Activated CD8-positive, alpha-beta T cell treated with anti-CD3 and anti-CD28 coated beads for 36 hours (primary cell): ENCODE measurements around the gene POTEG. TPM values are rescaled to one million over a fixed set of nuclear protein-coding genes. Genes with fewer than 3 reads are reported as not detected.
"Not testable (repeated sequence)": the region's sequence is repeated elsewhere in the genome, so short reads cannot be mapped to it uniquely, and the experiment has no call there.

Experiments
- ATAC-seq: fragments of 200-7000 bp; cut with Tn5 transposase; one replicate; pipeline ENCODE4 v1.10.0; 2021; ENCODE audit warnings: mild to moderate bottlenecking, moderate library complexity
- CTCF ChIA-PET: fragments of 350-600 bp; sonication (Branson Sonifier 250); formaldehyde crosslinking; loops from one replicate; lab custom pipeline; 2021; ENCODE audit warnings: antibody characterized with exemption; lab: Charles Lee
- POLR2A ChIA-PET: fragments of 350-600 bp; sonication (Branson Sonifier 250); formaldehyde crosslinking; loops from one replicate; lab custom pipeline; 2021; ENCODE audit warnings: antibody characterized with exemption; lab: Charles Lee
- DNase-seq: peaks from one replicate; pipeline ENCODE4 v3.0.0-alpha.2; 2020
- H3K27ac Mint-ChIP-seq: one replicate; pipeline ENCODE4 v1.8.0; 2021; ENCODE audit warnings: mild to moderate bottlenecking, mixed read lengths
- H3K27me3 Mint-ChIP-seq: one replicate; pipeline ENCODE4 v1.8.0; 2021; ENCODE audit warnings: mixed read lengths
- H3K36me3 Mint-ChIP-seq: one replicate; pipeline ENCODE4 v1.8.0; 2021; ENCODE audit warnings: low read depth, mixed read lengths
- H3K4me1 Mint-ChIP-seq: one replicate; pipeline ENCODE4 v1.8.0; 2021; ENCODE audit warnings: low read depth, mixed read lengths
- H3K4me3 Mint-ChIP-seq: one replicate; pipeline ENCODE4 v1.8.0; 2021; ENCODE audit warnings: mild to moderate bottlenecking, moderate library complexity, mixed read lengths
- H3K9me3 Mint-ChIP-seq: one replicate; pipeline ENCODE4 v1.8.0; 2021; ENCODE audit warnings: mixed read lengths
- intact Hi-C: fragments of 100-400 bp; cut with micrococcal nuclease; formaldehyde crosslinking; loops from one replicate; pipeline ENCODE4 v1.10.0; 2022
- total RNA-seq, 2 experiments: library from RNA; stranded (reverse); gene quantifications; one replicate each; pipeline ENCODE4 v1.2.3, GENCODE V29; 2021

The POTEG gene
- not detected for total RNA-seq

- H3K4me3 Mint-ChIP-seq, H3K36me3 Mint-ChIP-seq, CTCF ChIA-PET, H3K27ac Mint-ChIP-seq, ATAC-seq, H3K27me3 Mint-ChIP-seq, H3K4me1 Mint-ChIP-seq, intact Hi-C loops, POLR2A ChIA-PET, DNase-seq, H3K9me3 Mint-ChIP-seq: not testable (repeated sequence)
These were observed at the start of gene POTEG for GRCh38 chr14:19434241-19434640. Gene POTEG (minus strand): TSS chr14:19434341. CDS start chr14:19434289, 52 bp downstream.

DNA sequence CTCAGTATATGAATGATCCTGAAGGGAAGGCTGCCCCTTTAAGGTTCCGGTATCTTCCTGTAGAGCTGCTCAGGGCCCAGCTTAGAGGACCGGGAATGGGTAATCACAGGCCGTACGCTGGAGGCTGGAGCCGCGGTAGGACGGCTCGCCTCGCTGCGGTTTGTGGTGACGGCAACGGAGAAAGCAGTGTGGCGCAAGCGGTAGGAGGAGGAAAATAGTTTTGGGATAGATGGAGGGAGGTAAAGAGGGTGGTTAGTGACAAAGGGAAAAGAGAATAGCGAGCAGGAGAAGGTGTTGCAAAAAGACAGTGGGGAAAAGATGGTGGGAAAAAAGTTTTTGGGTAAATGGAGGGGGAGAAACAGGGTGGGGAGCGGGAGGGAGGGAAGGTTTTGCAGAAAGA lies 48.0 kb upstream of the POTEG start:
- H3K36me3 Mint-ChIP-seq, intact Hi-C loops, CTCF ChIA-PET, DNase-seq, H3K27me3 Mint-ChIP-seq, H3K9me3 Mint-ChIP-seq, ATAC-seq, H3K4me3 Mint-ChIP-seq, H3K4me1 Mint-ChIP-seq, H3K27ac Mint-ChIP-seq, POLR2A ChIA-PET: not testable (repeated sequence)

- H3K36me3 Mint-ChIP-seq, H3K4me1 Mint-ChIP-seq, H3K27me3 Mint-ChIP-seq, H3K9me3 Mint-ChIP-seq, intact Hi-C loops, H3K4me3 Mint-ChIP-seq, H3K27ac Mint-ChIP-seq, CTCF ChIA-PET, DNase-seq, ATAC-seq, POLR2A ChIA-PET: not testable (repeated sequence)
These were observed 47.3 kb upstream of the POTEG start for GRCh38 chr14:19481421-19481820.

DNA sequence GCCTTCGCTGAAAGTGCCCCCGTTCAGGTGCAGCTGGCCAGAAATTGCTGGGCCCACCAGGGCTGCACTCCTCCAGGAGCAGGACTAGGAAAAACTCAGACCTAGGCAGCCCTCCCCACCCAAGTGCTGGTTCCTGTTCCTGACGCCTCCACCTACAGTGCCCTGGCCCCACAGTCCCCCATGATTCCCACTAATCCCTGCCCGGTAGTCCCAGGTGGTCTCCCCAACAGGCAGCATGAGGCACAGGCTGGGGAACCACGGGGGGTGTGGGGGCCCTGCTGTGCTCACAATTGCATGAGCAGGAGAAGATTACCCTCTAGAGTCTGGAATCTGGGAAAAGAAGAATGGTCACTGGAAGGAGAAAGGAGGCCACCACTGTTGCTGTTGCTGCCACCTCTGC lies 46.4 kb upstream of the POTEG start:
- H3K36me3 Mint-ChIP-seq, CTCF ChIA-PET, ATAC-seq, DNase-seq, H3K4me1 Mint-ChIP-seq, POLR2A ChIA-PET, H3K4me3 Mint-ChIP-seq, H3K9me3 Mint-ChIP-seq, intact Hi-C loops, H3K27me3 Mint-ChIP-seq, H3K27ac Mint-ChIP-seq: not testable (repeated sequence)

- H3K27me3 Mint-ChIP-seq, H3K27ac Mint-ChIP-seq, DNase-seq, ATAC-seq, H3K4me1 Mint-ChIP-seq, CTCF ChIA-PET, H3K36me3 Mint-ChIP-seq, H3K9me3 Mint-ChIP-seq, POLR2A ChIA-PET, intact Hi-C loops, H3K4me3 Mint-ChIP-seq: not testable (repeated sequence)
These were observed 11.6 kb upstream of the POTEG start for GRCh38 chr14:19445761-19446160.

GRCh38 chr14:19439826-19440225 lies 5.7 kb upstream of the POTEG start:
- CTCF ChIA-PET, intact Hi-C loops, H3K4me1 Mint-ChIP-seq, ATAC-seq, H3K27ac Mint-ChIP-seq, H3K36me3 Mint-ChIP-seq, H3K9me3 Mint-ChIP-seq, H3K4me3 Mint-ChIP-seq, H3K27me3 Mint-ChIP-seq, DNase-seq, POLR2A ChIA-PET: not testable (repeated sequence)

GRCh38 chr14:19439219-19439618 lies 5.1 kb upstream of the POTEG start:
- CTCF ChIA-PET = not testable (repeated sequence)

GRCh38 chr14:19437126-19437443 lies 2.9 kb upstream of the POTEG start:
- ATAC-seq, CTCF ChIA-PET, POLR2A ChIA-PET, H3K9me3 Mint-ChIP-seq, intact Hi-C loops, H3K27me3 Mint-ChIP-seq, H3K4me1 Mint-ChIP-seq, H3K4me3 Mint-ChIP-seq, H3K27ac Mint-ChIP-seq, DNase-seq, H3K36me3 Mint-ChIP-seq: not testable (repeated sequence)

More at GRCh38 chr14:19439219-19439618, 5.1 kb upstream of the POTEG start:
- intact Hi-C loops, ATAC-seq, POLR2A ChIA-PET, H3K27ac Mint-ChIP-seq, H3K9me3 Mint-ChIP-seq, H3K27me3 Mint-ChIP-seq, H3K4me3 Mint-ChIP-seq, H3K36me3 Mint-ChIP-seq, DNase-seq, H3K4me1 Mint-ChIP-seq: not testable (repeated sequence)

GRCh38 chr14:19436311-19437125 lies 2.4 kb upstream of the POTEG start:
- H3K27ac Mint-ChIP-seq, H3K36me3 Mint-ChIP-seq, H3K4me1 Mint-ChIP-seq, CTCF ChIA-PET, H3K27me3 Mint-ChIP-seq, ATAC-seq, intact Hi-C loops, DNase-seq, POLR2A ChIA-PET, H3K4me3 Mint-ChIP-seq, H3K9me3 Mint-ChIP-seq: not testable (repeated sequence)

DNA sequence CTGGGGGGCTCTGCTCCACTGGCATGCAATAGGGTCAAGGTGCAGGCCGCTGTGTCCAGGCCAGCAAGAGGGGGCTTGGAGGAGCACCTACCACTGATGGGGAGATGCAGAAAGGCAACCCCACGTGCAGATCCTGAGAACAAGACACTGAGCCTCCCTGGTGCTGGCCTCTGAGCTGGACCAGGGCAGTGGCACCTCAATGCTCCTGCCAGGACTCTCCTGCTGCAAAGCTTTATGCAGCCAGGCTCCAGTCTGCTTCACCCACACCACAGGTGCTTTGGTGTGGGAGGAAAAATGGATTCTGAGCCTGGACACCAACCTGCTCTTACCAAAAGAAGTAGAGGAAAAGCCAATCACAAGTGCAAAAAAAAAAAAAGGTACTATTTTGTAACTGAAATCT lies 1.7 kb upstream of the POTEG start:
- ATAC-seq, POLR2A ChIA-PET, CTCF ChIA-PET, intact Hi-C loops, H3K9me3 Mint-ChIP-seq, H3K27me3 Mint-ChIP-seq, H3K36me3 Mint-ChIP-seq, H3K27ac Mint-ChIP-seq, H3K4me1 Mint-ChIP-seq, DNase-seq, H3K4me3 Mint-ChIP-seq: not testable (repeated sequence)

DNA sequence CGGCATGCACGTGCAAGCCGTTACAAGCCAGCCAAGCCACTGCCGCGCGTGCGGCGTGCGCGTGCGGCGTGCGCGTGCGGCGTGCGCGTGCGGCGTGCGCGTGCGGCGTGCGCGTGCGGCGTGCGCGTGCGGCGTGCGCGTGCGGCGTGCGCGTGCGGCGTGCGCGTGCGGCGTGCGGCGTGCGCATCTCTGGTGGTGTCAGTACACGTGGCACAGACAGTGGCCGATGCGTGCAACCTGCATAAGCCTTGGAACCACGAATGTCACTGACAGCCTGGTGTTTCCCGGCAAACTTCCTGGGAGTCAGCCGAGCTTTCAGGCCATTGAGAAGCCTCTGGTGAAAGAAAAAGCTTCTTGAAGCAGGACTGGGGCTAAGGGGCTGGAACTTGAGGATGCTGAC lies 750 bp upstream of the POTEG start:
- POLR2A ChIA-PET, intact Hi-C loops, H3K27me3 Mint-ChIP-seq, H3K4me1 Mint-ChIP-seq, ATAC-seq, CTCF ChIA-PET, H3K9me3 Mint-ChIP-seq, H3K4me3 Mint-ChIP-seq, DNase-seq, H3K36me3 Mint-ChIP-seq, H3K27ac Mint-ChIP-seq: not testable (repeated sequence)

- ATAC-seq, H3K4me1 Mint-ChIP-seq, H3K27me3 Mint-ChIP-seq, DNase-seq, H3K9me3 Mint-ChIP-seq, intact Hi-C loops, H3K4me3 Mint-ChIP-seq, CTCF ChIA-PET, POLR2A ChIA-PET, H3K27ac Mint-ChIP-seq, H3K36me3 Mint-ChIP-seq: not testable (repeated sequence)
These were observed 376 bp downstream of the POTEG start for GRCh38 chr14:19433765-19434164.
